Measurements from ENCODE around the gene CXorf49. TPM values are rescaled to one million over a fixed set of nuclear protein-coding genes. Genes with fewer than 3 reads are reported as not detected.
"Not testable (repeated sequence)": the region's sequence is repeated elsewhere in the genome, so short reads cannot be mapped to it uniquely, and the experiment has no call there.

CXorf49 gene
- polyA plus RNA-seq (2012; ENCODE audit: insufficient read length, low read depth): not detected

- not testable (repeated sequence) for TF ChIP-seq SIN3A (IDR thresholded peaks at IDR 0.05; ENCODE audit: borderline replicate concordance, insufficient read depth, low read length); TAF1 (IDR thresholded peaks at IDR 0.05; ENCODE audit: borderline replicate concordance, insufficient read depth, low read length); POLR2AphosphoS5 (IDR thresholded peaks at IDR 0.05; ENCODE audit: low read depth, low read length)
Observed at GRCh38 chrX:71718185-71718584, at the start of gene CXorf49. Gene CXorf49, minus strand, starts transcription at chrX:71718285. Its CDS starts 134 bp downstream, at chrX:71718151.

GRCh38 chrX:71763049-71763448 lies 45.0 kb upstream of the CXorf49 start, which contains the start of gene CXorf49B:
Gene CXorf49B, plus strand, starts transcription at chrX:71763349. Its CDS starts 75 bp downstream, at chrX:71763424.
- TF ChIP-seq FOXP2 (optimal IDR thresholded peaks at IDR 0.05; ENCODE audit: borderline replicate concordance, extremely low read depth, extremely low read length, insufficient read depth); SIN3A (IDR thresholded peaks at IDR 0.05; ENCODE audit: borderline replicate concordance, insufficient read depth, low read length); POLR2AphosphoS5 (IDR thresholded peaks at IDR 0.05; ENCODE audit: low read depth, low read length): not testable (repeated sequence)

- TF ChIP-seq TAF1 (IDR thresholded peaks at IDR 0.05; ENCODE audit: borderline replicate concordance, insufficient read depth, low read length) (no peak), FOXP2 (optimal IDR thresholded peaks at IDR 0.05; ENCODE audit: borderline replicate concordance, extremely low read depth, extremely low read length, insufficient read depth) (no peak), SIN3A (IDR thresholded peaks at IDR 0.05; ENCODE audit: borderline replicate concordance, insufficient read depth, low read length) (no peak), POLR2AphosphoS5 (IDR thresholded peaks at IDR 0.05; ENCODE audit: low read depth, low read length) (no peak), REST (IDR thresholded peaks at IDR 0.05; ENCODE audit: insufficient read depth in 1 of 2, low read depth in 2 of 2, low read length in 2 of 2) (no peak)
Observed at GRCh38 chrX:71679575-71680207, 38.4 kb downstream of the CXorf49 start.

- TF ChIP-seq POLR2AphosphoS5 (IDR thresholded peaks at IDR 0.05; ENCODE audit: low read depth, low read length) (no peak), SIN3A (IDR thresholded peaks at IDR 0.05; ENCODE audit: borderline replicate concordance, insufficient read depth, low read length) (no peak), FOXP2 (optimal IDR thresholded peaks at IDR 0.05; ENCODE audit: borderline replicate concordance, extremely low read depth, extremely low read length, insufficient read depth) (no peak), REST (IDR thresholded peaks at IDR 0.05; ENCODE audit: insufficient read depth in 1 of 2, low read depth in 2 of 2, low read length in 2 of 2) (no peak), TAF1 (IDR thresholded peaks at IDR 0.05; ENCODE audit: borderline replicate concordance, insufficient read depth, low read length) (no peak)
Observed at GRCh38 chrX:71671938-71672337, 46.1 kb downstream of the CXorf49 start.

GRCh38 chrX:71671043-71671780 lies 46.9 kb downstream of the CXorf49 start:
- TF ChIP-seq FOXP2 (optimal IDR thresholded peaks at IDR 0.05; ENCODE audit: borderline replicate concordance, extremely low read depth, extremely low read length, insufficient read depth) (no peak), REST (IDR thresholded peaks at IDR 0.05; ENCODE audit: insufficient read depth in 1 of 2, low read depth in 2 of 2, low read length in 2 of 2) (no peak), TAF1 (IDR thresholded peaks at IDR 0.05; ENCODE audit: borderline replicate concordance, insufficient read depth, low read length) (no peak)

GRCh38 chrX:71669492-71669891 lies 48.6 kb downstream of the CXorf49 start:
- no peak for TF ChIP-seq SIN3A (IDR thresholded peaks at IDR 0.05; ENCODE audit: borderline replicate concordance, insufficient read depth, low read length)
- TF ChIP-seq TAF1 (IDR thresholded peaks at IDR 0.05; ENCODE audit: borderline replicate concordance, insufficient read depth, low read length): no peak
- no peak for TF ChIP-seq FOXP2 (optimal IDR thresholded peaks at IDR 0.05; ENCODE audit: borderline replicate concordance, extremely low read depth, extremely low read length, insufficient read depth)
- no peak for TF ChIP-seq POLR2AphosphoS5 (IDR thresholded peaks at IDR 0.05; ENCODE audit: low read depth, low read length)
- no peak for TF ChIP-seq REST (IDR thresholded peaks at IDR 0.05; ENCODE audit: insufficient read depth in 1 of 2, low read depth in 2 of 2, low read length in 2 of 2)
